HG03558 (cell line): ENCODE measurements around the gene LHFPL6.

Source experiments
- ATAC-seq: cut with Tn5 transposase; IDR thresholded peaks from one replicate; pipeline ENCODE4 v1.9.1; 2021; ENCODE audit warnings: moderate number of reproducible peaks; ENCODE audit not compliant: unreplicated experiment; ENCODE audit errors: extremely low read depth

Gene LHFPL6

DNA sequence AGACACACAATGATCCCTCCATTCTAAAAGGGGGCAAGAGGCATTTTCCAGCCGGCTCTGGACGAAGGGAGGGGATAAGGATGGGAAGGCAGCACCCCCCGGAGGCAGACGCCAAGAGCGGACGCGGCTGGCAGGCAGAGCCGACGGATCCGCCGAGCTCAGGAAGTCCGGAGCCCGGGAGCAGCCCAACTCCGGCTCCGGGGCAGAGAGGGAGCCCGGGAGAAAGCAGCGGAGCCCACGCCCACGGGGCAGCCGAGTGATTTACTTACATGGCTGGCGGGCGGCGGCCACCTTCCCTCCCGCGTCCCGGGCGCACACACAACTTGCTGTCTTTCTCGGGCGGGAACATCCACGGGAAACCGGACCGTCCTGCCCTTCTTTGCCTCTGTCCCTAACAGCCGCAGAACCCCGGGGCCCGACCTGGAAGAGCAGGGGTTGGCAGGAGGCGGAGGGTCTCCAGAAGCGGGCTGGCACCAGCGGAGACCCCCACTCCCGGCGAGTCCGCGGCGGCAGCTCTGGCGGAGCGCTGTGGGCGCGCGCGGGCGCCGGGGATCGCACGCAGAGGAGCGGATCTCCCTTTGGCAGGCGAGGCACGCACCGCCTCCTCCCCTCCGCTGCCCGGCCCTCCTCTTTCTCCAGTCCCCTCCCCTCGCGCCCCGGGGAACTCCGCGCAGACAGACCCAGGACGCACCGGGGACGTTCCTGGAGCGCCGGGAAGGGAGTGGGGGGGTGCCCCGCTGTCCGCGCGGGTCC lies at the start of gene LHFPL6:
TSS of gene LHFPL6 (minus strand) at position 580 of the 753 bp plus-strand sequence.
- ATAC-seq = peak; percentile 61

DNA sequence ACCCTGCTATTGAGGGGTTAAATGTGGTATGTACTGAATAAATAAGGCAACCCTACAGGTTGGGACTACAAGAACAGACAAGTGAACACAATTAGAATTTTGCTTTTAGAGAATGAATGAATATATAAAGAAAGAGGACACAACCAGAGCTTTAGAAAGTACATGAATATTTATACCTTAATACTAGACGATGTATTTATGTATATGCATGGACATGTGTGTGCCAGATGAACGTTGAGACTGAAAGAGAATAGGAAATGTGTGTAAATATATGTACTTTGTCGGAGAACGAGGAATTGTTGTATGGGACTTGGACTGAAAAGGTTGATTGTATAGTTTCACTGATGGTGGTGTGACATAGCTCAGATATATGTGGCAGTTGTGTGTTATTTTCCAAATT lies 43.1 kb upstream of the LHFPL6 start:
- no peak for ATAC-seq

DNA sequence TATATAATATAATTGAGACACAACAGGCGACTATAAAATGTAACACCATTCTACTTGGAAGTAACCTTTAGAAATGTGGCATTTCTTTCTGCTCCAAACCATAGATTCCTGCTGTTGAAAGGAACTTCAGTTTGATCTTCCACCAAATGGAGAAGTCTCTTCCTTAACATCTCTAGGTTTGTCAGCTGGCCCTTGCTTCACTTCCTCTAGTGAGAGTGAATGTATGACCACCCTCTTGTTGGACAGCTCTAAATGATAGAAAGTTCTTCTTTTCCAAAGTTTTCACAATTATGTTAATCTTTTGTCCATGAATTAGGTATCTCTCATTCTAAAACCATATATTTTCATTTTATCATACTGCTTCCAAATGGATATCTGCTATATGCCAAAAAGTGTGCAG lies 38.7 kb upstream of the LHFPL6 start:
- no peak for ATAC-seq

DNA sequence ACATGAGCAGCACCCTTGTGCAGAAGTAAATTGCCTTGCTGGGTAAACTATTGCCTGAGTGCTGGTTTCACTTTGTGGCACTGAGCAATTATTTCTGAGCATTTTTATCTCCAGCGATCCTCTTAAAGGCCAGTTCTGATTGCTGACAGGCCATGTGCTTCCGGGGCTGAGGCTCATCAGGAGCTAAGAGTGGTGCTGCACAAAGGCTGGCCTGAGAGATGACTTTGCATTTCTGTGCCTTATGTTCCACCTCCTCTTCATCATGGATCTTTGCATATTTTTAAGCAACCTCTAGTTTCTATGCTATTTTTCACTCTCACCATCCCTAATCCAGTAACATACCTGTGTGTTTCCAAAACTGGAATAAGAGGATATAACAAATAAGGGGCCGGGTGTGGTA lies 34.9 kb upstream of the LHFPL6 start:
- ATAC-seq = no peak

DNA sequence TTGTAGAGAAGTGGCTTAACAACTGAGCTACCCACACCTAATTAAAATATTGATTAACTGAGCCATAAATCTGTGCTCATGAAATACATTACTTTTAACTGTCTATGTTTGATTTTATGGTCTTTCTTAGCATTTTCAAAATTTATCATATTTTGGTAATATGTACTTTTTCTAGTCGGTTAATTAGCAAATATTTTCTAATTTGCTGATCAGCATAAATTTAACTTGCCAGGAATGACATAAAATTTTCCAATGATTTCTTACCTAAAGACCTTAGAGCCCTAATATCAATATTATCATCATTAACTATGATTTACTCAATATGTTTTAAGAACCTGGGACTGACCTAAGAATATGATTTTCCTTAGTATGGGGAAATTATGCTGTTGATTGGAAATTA lies 32.6 kb upstream of the LHFPL6 start:
- no peak for ATAC-seq

DNA sequence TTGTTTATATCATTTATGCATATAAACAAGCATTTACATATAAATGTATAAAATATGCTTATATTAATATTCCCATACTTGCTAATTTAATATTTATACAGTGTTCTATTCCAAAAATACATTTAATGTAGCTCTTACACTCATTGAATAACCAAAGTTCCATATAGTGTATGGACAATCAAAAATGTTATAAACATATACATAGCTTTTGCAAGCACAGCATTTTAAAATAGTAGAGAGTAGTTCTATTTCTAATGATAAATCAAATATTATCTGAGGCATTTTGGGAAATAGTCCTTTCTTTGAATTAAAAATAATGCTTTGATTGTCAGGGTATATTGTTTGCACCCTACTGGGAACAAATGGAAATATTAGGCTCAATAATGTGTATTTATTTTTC lies 30.0 kb upstream of the LHFPL6 start:
- no peak for ATAC-seq

DNA sequence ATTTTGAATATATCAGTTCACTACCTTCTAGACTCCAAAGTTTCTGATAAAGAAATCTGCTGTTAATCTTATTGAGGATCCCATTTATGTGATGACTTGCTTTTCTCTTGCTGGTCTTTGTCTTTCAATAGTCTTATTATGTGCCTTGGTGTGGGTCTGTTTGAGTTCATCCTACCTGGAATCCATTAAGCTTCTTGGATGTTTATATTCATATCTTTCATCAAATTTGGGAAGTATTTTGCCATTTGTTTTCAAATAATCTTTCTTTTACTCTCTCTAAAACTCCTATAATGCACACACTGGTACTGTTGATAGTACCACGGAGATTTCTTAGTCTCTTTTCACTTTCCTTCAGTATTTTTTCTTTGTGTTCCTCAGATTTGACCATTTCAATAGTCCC lies 28.3 kb upstream of the LHFPL6 start:
- ATAC-seq = no peak

DNA sequence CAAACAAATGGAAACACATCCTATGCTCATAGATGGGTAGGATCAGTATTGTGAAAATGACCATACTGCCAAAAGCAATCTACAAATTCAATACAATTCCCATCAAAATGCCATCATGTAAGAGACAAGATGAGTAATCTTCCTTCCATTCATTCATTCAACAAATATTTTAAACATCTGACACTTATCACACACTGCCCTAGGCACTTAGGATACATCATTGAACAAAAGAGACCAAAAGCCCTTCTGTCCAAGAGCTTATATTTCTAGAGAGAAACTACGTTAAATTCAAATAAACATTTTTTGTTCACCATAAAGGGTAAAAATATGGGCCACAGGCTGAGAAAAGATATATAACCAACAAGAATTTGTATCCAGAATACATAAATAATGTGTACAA lies 20.5 kb upstream of the LHFPL6 start:
- no peak for ATAC-seq

DNA sequence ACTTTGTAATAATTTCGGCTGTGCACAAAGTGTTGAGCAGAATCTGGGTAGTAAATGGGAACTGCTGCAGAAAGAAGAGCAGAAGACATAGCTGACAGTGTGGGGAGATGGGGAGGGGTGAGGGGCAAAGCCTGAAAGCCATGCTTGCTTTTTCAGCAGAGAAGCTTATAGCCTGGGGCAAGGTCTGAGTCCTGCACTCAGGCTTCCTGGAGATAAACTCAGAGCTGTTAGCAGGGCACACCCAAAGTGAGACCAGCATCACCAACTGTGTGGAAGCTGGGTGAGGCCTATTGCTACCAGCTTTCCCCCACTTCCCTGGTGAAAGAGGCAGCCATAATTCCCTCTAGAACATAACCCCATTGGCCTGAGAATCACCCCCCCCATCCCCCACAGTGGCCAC lies 15.6 kb upstream of the LHFPL6 start:
- ATAC-seq = no peak

DNA sequence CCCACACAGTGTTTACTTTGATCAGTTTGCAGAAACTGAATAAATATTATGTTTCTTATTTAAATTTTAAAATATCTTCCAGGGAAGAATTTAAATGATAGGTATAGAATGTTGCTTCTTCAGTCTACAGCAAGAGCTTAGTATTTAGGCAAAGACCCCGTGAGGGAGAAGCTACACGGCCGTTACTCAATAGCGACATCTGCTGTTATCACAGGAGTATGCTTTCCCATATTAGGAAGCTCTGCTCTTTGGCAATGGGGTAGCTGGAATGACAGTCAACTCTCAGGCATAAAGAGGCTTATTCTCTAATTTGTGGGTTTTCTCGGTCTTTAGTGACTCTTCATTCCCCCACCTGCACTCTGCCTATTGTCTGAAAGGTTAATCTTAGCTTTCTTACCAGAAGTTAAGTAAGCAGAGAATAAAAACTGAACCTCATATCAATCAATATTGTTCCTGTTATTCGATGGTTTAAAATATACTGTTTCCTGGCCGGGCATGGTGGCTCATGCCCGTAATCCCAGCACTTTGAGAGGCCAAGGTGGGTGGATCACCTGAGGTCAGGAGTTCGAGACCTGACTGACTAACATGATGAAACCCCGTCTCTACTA lies 13.2 kb upstream of the LHFPL6 start:
- ATAC-seq = no peak

DNA sequence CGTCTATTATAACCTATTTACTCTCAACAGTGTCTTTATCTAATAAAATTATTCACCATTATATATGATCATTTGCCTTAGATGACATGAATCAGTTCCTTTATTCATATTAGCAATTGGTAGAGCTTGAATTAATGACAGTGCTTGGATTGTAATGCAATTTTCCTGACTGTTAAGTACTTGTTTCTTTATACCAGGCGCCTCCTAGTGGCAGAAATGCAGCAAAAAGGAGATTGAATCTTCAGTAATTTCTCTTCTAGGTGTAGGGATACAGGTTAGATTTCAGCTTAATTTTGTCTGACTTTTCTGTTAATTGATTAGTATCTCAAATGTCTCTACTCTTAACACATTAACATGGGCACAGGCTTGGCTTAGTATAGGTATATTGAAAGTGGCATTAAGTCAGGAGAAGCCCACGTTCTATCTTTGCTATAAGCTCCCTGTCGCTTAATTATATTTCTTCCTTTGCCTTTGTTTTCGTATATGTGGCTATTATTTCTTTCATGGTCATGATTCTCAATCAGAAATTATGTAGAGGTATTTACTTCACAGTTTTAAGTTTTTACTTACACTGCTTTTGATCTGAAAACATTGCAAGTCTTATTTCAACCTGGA lies 9.1 kb upstream of the LHFPL6 start:
- ATAC-seq = no peak

DNA sequence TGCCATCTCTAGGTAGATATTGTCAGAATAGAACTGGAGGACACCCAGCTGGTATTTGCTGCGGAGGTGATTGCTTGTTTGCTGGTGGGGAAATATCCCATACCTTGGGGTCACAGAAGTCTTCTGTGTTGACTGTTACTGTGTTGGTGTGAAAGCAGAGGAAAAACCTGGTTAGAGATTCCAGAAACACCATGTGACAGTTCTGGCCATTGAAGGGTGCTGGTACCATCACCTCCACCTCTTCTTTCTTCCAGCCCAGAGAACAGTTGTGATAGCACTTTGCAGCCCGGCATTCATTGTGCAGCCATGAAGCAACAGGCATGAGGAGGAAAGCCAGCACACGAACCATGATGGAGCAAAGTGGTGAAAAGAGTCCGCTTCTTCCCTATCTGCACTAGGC lies 4.9 kb upstream of the LHFPL6 start:
- ATAC-seq = no peak

DNA sequence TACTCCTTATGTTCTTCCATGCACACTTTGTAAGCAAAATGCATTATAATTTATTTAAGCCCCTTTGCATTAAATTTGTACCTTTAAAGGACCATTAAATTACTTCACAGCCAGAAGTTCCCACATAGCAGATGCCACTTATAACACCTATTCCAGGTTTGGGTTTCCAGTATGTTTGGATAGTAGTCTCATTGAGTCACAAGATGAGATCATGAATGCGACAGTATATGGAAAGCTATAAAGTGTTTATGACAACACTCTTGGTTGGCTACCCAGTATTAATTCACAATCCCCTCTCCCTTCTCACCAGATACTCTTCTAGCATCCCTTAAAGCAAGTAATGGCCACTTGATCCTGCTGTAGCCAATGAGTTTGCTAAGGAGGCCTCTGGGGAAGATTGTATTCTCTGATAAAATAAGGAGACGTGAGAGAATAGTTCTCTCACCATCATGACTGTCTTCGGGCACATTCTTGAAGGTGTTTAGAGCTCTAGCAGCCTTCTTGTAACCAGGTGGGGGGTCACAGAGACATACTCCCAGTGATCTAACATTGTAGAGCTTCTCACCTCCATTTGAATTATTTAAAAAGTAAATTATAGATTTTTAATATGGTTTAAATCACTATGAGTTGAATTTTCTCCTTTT lies 2.8 kb upstream of the LHFPL6 start:
- no peak for ATAC-seq

DNA sequence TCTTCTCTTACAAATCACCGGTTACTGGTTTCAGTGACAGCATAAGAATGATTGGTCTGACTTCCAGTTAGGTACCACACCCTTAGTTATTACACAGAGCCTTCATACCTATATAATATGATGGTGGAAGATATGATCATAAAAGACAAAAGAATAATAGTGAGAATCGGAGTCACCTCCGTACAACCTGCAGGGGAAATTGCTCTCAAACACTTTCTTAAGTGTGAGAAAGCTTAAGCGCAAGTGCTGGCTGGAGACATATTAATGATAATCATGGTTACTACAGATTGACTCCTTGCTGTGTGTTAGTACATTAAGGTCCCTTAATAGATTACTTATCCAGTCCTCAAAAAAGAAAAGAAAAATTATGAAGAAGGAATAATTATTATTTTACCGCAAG lies 1.8 kb upstream of the LHFPL6 start:
- ATAC-seq = no peak

DNA sequence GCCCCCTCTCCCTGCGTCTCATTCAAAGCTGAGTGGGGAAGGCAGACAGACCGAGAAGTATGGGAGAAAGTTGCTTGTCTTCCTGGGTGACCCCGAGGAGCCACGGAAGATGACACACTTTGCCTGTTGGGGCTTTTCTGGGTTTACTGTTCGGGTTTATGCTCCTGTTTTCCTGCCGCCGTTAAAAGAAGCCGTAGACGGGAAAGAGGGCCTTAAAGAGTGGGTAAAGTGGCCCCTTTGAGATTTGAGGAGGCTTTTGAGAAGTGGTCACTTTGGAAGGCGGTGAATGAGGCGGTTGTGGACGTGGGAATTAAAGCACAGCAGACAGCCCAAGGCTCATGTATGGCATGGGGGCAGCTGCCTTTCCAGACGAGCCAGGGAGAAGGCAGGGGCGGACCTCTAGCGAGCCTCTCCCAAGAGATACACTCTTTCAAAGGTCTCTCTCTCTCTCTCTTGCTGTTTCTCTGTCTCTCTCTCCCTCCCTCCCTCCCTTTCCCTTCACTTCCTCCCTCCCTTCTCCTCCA lies 493 bp upstream of the LHFPL6 start:
- peak; percentile 5 for ATAC-seq

DNA sequence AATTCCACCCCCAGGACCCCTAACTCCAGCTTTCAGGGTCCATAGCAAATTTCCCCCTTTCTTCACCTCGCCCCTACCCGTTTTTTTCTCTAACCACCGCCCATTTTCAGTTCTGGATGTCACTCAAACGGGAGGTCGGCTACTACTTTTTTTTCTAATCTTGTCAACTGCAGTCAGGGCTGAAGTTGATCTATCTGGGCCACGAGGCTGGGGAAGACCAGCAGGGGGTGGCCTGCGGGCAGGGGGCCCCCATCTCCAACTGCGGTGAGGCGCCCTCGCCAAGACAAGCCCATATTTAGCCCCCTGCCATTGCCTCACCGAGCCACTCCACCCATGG lies 748 bp downstream of the LHFPL6 start:
- ATAC-seq = no peak

DNA sequence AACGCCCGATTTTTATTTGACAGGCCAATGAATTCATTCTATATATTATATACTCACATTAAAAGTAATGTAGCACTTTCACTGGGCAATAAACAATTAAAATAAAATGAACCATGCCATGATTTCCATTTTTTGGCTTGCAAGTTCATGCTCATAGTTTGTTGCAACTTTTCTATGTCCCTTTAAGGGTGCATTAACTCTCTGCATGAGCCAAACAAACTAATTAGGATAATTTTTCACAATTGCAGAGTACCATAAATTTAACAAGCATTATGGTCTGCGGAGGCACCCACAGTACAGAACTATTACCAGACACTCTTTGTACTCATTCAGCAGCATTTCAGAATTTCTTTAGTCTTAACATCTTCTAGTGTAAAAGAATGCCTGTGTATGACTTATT lies 1.4 kb downstream of the LHFPL6 start:
- no peak for ATAC-seq

DNA sequence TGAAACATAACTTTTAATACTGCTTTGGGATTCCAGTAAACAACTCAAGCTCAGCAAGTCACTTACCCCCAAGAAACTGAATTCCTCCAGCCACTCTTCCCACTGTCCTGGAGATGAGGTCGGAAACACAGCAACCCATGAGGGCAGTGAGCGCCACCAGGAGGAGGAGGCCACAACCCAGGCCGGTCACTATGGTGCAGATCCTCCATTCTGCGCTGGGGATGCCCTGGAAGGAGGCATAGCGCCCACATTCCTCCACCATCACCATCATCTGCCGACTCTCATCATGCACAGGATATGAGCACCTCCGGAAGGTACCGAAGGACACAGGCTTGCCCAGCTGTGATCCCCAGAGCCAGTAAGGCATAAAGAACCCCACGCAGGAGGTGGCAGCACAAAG lies 2.2 kb downstream of the LHFPL6 start:
- no peak for ATAC-seq

DNA sequence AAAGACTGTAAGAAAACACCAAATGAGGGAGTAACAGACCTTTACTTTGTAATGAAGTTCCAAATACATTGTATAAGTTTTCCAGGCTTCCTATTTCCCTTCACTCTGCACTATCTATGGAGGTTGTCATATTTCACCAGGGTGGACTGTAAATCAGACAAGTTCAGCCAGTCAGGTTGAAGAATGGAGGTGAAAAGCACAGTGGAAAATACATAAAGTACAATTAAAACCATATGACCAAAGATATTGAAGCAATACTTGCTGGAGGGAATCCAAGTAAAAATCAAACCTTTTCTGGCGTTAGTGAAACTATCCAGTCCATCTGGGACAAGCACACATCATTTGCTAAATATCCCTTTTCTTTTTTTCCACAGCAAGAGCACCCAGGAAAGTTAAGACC lies 3.2 kb downstream of the LHFPL6 start:
- no peak for ATAC-seq

DNA sequence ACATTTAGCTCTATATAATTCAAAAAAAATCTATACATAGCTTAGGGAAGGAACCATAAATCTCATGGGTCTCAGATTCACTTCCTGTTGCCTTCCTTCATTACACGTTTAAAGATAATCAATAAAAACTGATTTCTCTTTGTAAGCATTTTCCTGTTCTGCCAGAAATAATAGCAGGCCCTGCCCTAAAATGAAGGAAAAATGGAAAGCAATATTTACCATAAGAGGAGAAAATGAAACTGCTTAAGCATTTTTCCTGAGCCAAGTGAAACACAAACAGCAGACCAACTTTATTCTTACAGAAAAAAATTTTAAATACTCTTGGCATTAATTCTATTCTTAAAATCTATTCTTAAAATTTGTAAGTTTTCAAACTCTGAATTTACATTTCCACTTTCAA lies 4.0 kb downstream of the LHFPL6 start:
- ATAC-seq = no peak

DNA sequence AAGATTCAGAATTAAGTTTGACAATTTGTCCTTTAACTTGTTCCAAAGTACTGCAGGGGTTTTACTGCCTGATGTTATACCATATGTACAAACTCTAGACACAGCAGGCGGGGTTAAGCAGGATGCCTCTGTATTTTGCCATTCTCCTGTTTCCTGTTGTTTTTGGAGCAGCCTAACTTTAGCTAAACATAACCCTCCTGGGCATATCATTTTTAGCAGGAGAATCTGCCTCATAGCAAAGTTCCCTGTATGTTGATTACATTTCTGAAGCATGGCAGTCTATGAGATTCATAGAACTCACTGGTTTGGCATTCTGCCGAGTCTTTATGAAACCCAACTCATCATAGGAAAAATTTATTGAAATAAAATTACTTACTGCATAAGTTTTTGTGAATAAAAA lies 5.2 kb downstream of the LHFPL6 start:
- ATAC-seq = no peak
